ENCODE results near the gene OXLD1.

Gene OXLD1

DNA sequence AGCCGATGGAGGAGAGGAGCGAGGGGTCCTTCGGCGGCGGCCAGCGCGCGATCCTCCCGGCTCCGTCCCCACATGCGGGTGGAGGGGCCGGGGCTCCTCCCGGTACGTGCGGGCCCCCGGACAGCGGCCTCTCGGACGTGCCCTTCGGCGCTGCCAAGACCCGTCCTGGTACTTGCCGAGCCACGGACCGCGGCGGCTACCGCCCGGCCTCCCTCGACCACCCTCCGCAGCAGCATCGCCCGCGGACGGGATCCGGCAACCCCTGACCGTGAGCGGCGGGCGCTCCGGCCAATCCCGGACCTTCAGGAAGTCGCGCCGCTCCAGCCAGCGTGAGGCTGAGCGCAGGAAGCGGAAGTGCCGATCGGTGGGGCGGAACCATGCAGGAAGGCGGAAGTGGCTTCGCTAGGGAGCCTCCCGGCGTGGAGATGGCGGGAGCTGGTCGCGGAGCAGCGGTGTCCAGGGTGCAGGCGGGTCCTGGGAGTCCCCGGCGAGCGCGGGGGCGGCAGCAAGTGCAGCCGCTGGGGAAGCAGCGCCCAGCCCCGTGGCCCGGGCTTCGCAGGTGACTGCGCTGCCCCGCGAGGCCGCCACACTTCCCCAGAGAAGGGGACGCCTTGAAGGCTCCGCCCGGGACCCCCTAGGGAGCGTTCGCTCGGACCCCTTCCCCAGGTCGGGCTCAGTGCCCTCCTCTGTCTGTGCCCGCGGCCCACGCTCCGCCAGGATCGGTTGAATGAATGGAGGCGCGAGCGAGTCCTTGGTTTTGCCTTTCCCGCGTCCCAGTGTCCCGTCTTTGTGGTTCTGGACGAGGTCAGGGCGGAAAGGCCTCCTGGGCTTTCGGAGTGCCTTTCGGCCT lies at the start of gene OXLD1, which contains the start of gene CCDC137:
TSS of gene OXLD1 (minus strand) at position 264 of the 850 bp plus-strand sequence. CDS start at position 236, 28 bp downstream.
TSS of gene CCDC137 (plus strand) at position 396 of the 850 bp plus-strand sequence. CDS start at position 426, 30 bp downstream.
- peak; percentile 90 for DNase-seq

DNA sequence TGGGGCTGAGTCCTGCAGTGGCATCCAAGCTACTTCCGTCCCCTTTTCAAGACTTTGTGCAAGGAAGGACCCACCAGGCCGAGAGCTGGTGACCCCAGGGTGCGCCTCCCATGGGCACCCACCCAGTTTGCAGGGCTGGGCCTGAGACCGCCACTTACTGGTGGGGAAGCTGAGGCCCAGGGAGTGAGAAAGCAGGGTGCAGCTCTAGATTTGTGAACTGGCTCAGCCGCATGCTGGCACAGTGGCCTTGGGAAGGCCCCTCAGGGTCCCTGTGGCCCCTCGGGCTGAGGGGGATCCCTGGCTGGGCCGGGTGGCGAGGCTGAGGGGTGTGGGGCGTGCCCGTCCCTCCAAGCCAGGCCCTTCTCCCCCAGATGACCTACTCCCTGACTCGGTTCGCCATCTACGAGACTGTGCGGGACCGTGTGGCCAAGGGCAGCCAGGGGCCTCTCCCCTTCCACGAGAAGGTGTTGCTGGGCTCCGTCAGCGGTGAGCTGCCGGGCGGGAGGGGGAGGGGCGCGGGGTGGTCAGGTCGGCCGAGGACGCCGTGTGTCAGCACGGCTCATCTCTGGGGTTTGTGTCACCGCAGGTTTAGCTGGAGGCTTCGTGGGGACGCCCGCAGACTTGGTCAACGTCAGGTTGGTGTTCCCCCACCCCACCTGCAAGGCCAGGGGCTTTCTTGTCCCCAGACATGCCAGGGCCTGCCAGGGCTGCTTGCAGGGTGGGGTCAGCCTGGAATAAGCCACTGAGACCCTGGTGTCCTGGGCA lies 48.9 kb upstream of the OXLD1 start:
- DNase-seq: no peak

DNA sequence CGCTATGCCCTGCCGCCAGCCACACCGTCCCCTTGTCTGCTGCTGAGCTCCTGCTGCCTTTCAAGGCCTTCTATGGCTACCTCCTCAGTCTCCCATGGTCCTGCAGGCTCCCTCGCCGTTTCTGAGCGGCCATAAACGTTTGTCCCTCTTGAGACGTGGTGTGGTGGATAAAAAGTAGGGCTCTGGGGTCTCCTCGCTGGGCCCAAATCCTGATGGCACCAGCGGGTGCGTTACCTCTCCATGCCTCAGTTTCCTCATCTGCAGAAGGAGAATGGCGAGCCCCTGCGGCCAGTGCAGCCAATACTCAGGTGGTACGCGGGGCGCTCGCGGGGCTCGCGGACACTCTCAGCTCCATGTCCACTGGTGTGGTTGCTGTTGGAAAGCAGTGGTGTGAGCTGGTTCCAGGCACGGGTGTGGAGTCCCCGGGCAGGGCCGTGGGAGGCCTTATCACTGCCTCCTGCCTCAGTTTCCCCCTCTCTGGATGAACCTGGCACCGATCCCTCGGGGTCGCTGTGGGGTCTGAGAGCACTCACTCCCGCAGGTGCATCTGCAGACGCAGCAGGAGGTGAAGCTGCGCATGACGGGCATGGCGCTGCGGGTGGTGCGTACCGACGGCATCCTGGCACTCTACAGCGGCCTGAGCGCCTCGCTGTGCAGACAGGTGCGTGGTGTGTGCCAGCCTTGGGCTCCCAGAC lies 48.2 kb upstream of the OXLD1 start:
- DNase-seq: no peak

DNA sequence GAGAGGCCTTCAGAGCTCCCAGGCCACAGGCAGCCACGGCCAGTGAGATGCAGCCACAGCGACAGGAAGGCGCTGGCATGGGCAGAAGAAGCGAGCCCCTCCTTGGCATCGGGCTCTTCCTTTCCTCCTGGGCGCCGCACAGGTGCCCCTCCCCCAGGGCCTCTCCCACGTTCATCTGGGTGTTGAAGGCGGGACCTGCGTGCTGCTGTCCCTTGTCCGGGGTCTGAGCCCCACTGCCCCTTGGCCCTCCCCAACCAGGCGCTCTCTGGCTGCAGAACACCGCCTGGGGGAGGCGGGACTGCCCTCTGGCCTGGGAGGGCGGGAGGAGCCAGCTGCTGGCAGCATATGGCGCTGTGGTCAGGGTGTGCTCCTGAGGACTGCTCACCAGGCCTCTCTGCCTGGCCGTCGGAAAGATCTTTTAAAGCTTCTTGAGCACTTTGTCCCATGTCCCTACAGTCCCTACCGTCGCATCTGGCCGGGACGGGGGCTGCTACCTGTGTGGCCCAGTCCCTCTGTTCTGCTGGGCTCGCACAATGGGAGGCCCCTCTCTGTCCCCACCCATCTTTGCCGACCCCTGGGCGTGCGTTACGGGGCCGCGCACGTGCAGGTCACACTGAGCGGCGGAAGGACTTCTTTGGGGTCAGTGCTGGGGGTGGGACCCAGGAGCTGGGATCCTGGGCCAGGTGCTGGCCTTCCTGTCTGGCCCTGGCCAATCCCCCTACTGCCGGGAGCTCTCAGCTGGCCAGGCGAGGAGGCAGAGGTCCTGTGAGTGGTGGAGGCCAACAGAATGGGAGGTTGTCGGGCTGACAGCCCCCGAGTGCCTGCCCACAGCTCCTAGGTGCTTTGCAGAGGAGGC lies 47.4 kb upstream of the OXLD1 start:
- no peak for DNase-seq

DNA sequence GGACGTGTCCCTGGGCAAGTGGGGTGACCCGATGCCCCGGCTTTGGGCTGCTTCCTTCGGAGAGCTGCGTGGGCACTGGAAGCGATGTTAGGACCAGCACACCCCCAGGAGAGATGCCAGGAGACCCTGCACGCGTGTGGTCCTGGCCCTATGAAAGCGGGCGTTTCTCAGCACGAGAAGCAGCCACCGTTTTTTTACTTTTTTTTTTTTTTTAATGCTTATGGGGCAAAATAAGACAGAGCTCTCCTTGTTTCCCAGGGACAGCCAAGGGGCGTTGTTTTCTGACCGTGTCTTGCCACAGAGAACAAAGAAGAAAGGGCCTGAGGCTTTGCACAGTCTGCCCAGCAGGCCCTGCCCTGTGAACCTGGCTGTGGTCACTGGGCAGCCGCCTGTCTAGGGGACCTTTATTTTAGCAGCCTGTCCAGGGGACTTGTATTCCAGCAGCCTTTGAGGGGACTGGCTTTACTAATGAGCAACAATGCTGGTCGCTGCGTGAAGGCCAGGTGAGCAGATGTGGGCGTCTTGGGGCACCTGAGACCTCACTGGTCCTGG lies 46.7 kb upstream of the OXLD1 start:
- no peak for DNase-seq

DNA sequence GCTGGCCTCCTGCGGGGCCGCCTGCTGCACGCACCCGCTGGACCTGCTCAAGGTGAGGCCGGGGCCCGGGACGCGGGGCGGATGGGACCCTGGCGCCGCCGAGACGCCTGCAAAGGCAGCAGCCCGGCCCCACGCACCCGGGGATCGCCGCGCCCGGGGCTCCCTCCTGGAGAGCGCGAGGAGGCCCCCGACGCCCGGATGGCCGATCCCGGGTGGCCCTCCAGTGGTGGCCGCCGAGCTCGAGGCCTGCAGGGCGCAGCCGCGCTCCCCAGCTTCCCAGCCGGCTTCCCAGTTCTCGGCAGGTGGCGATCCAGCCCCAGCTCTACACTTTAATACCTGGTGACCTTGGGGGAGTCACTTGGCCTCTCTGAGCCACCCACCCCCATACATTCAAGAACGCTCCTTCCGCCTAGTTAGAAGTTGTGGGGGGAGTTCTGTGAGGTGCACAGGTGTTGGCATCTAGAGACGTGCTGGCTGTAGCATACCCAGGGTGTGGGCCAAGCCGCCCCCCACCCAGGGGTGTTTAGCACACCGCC lies 46.1 kb upstream of the OXLD1 start:
- DNase-seq: no peak

DNA sequence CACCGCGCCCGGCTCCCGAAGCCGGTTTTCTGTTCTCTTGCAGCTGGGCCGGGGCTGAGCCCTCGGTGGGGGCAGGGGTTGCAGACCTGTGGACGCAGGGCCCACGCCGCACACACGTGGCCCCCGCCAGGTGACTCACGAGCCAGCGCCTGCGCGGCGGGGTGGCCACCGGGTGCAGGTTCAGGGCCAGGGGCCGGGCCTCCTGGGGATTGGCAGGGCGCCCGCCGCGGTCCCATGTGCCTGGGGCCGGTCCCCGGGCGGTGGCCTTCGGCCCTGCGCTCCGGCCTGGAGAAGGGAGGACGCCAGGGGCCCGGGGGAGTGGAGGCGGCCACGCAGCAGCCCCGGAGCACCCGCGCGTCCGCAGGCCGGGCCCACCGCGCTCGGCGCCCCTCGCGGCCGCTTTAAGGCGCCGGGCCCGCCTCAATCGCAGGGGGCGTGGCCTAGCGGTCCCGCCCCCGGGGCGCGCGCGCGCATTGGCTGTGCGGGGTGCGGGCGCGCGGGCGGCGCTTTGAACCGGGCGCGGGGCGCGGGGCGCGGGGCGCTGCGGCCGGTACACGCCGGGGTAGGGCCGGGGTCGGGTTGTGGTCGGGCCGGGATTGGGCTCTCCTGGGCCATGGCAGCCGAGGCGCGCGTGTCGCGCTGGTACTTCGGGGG lies 45.5 kb upstream of the OXLD1 start, which contains the start of gene SLC25A10:
TSS of gene SLC25A10 (plus strand) at position 471 of the 654 bp plus-strand sequence. CDS start at position 614, 143 bp downstream.
- DNase-seq: peak; percentile 64

DNA sequence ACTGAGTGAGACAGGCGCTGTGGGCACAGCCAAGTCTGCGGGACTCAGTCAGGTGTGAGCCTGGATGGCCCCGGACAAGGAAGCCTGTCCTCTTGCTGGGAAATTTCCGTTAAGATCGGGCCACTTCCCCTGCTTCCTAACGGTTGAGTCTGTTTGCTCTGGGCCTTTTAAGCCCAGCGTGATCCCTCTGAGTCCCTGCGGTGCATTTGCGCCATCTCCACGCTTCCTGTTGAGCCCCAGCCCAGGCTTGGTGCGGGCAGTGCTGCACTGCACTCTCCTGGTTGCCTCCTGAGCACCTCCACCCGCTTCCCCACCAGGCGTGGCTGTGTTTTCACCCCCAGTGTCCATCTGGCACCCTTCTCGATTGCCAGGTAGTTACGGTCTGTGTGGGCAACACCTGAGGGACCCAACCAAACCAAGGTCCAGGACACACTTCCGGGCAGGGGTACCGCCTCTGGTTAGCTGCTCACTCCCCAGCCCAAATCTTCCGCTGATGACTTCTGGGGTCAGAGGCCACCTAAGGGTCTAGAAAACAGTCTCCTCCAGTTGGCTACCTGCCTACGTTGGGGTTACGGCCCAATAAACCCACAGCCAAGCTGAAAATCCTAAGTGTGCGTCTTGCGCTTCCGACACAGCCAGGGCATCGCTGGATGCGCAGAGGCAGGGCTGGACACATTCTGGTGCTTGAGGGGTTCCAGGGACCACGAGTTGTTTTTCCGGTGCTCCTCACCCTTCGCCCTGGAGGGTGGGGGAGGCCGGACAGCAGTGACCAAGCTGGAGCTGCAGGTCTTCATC lies 44.3 kb upstream of the OXLD1 start:
- no peak for DNase-seq

DNA sequence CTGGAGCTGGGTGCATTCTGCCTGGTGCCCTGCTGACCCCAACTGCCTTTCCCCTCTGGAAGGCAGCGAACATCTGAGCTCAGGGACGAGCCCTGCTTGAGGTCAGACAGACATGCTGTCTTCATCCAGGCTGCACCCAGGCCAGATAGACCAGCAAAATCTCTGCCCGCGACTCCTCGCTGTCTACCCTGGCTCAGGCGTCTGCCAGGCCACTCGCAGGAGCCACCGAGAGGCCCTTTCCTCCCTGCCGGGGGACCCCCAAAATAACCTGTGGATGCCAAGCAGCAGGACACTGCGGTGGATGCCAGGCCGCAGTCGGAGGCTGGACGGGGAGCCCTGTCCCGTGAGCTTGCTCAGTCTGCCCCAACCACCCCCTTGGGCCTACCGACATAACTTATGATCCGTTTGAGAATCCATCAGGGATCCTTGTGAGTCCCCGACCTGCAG lies 42.4 kb upstream of the OXLD1 start:
- DNase-seq: no peak

DNA sequence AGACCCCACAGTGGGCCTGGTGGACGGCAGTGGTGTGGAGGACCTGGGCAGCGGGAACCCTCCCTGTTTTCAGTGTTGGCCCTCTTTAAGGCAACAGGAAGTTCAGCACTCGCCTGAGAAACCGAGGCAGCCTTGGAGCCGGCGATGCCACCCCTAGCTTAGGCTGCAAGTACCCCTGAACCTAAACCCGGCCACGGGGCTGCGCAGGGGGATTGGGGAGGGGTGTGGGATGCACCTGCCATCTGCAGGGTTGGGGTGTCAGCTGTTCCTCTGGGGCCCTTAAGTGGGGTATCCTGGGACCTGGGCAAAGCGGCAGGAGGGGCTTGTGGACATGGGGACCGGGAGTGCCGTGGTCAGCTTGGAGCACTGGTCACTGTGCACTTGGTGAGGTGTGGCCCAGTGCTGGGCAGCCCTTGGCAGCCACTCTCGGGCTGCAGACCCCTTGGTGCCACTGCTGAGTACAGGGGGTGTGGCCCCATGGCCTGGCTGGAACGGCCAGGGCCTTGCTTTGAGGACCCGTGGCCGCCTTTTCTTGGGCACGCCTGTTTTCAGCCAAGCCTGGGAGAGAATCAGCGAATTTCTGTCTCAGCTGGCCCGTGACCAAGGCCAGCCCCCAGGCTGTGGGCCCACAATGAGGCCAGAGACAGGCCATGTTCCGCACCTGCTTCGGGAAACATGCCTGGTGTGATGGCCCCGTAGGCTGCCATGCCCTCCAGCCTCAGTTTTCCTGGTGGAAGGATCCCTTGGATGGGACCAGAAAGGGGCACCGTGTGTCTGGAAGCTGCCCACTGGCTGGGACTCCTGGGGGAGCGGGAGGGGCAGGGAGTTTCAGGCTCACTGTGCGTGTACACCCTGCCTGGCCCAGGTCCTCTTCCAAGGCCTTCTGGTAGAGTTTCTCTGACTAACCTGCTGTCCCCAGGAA lies 41.6 kb upstream of the OXLD1 start:
- no peak for DNase-seq

DNA sequence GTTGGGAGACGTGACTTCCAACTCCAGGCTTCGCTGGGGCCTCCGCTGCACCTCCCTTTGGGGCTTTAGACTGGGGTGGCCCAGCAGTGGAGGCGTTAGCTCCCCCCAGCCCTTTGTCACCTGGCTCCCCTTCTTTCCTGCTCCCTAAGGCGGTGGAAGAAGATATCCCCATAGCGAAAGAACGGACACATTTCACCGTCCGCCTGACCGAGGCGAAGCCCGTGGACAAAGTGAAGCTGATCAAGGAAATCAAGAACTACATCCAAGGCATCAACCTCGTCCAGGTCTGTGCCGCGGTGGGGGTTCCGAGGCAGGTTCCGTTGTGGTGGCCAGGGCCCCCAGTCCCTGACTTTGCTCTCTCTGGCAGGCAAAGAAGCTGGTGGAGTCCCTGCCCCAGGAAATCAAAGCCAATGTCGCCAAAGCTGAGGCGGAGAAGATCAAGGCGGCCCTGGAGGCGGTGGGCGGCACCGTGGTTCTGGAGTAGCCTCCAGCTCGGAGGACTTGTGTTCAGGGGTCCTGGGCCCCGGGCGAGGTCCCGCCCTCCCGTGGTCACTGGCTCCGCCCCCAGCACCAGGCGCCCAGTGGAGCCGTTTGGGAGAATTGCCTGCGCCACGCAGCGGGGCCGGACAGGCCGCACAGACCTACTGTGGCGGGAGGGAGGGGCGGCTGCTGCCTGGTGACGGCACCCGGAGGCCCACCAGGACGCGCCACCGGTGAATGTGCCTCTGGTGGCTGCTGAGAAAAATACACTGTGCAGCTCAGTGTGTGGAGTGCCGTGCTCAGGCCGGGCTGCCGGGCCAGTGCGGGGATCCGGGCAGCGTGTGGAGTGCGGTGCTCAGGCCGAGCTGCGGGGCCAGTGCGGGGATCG lies 40.6 kb upstream of the OXLD1 start:
- no peak for DNase-seq

DNA sequence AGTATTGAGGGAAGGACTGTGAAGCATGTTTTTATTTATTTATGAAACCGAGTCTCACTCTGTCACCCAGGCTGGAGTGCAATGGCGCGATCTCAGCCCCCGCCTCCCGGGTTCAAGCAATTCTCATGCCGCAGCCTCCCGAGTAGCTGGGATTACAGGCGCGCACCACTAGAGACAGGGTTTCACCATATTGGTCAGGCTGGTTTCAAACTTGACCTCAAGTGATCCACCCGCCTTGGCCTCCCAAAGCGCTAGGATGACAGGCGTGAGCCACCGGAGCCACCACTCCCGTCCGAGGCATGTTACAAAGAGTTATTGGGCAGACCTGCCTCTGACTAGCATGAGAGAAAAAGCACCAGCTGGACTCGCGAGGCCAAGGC lies 39.8 kb upstream of the OXLD1 start:
- no peak for DNase-seq

DNA sequence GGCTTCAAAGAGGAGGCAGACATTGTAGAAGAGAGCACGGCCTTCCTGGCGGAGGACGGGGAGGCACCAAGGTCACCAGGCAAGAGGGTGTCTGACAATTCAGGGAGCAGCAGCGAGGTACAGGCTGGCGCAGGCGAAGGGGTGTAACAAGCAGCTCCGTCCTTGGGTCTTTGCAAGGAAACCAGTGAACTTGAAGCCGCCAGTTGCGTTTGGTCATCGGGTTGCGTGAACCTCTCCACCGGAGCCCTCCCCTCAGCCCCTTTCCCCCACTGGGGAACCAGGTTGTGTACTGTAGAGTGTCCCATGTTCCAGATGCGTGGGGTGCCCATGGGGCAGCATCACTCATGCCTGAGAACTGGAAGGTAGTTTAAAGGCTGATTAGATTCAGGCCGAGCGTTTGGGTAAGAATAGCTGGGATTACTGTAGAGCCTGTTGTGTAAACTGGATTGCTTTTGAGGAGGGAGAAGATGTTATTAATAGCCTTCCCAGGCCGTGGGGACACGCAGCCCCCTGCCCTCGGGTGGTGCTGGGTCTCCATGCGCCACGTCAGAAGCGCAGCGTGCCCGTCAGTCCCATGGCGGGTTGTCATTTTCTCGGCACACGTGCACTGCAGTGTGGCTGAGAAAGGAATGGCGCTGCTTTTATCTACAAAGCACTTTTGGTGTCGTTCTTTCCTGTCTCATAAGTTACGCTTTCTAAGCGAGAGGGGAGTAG lies 39.3 kb upstream of the OXLD1 start:
- no peak for DNase-seq

DNA sequence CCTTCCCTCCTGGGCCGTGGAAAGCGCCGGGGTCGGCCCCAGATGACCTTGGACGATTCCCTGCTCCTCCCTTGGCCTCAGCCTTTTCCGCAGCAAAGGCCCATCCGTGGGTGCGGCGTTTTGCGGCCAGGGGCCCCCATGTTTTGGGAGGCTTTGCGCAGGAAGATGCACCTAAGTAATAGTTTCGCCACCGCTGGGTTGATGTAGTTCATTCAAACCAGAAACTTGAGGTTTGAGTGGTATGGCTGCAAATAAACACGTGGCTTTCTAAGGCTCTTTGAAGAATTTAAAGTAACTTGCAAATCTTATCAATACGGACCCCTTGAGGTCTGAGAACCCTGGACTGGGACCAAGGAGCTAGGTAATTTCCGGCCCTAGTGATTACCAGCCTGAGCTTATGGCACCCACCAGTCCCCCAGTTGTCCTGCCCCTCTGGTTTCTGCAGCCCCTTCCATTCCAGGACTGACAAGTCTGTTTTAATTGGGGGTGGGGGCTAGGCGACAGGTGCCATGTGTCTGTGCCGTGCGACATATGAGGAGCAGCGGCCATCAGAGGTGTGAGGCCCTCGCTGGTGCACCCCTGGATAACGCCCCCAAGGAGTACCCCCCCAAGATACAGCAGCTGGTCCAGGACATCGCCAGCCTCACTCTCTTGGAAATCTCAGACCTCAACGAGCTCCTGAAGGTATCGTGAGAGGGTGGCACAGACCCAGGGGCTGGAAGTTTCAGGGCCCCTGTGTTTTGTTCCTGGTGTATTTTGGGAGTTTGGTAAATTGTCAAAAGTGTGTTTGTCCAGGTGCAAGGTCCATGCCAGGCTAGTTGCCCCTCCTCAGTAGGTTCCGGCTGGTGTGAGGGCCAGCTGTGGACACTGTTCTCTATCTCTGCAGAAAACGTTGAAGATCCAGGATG lies 37.6 kb upstream of the OXLD1 start:
- DNase-seq: no peak

DNA sequence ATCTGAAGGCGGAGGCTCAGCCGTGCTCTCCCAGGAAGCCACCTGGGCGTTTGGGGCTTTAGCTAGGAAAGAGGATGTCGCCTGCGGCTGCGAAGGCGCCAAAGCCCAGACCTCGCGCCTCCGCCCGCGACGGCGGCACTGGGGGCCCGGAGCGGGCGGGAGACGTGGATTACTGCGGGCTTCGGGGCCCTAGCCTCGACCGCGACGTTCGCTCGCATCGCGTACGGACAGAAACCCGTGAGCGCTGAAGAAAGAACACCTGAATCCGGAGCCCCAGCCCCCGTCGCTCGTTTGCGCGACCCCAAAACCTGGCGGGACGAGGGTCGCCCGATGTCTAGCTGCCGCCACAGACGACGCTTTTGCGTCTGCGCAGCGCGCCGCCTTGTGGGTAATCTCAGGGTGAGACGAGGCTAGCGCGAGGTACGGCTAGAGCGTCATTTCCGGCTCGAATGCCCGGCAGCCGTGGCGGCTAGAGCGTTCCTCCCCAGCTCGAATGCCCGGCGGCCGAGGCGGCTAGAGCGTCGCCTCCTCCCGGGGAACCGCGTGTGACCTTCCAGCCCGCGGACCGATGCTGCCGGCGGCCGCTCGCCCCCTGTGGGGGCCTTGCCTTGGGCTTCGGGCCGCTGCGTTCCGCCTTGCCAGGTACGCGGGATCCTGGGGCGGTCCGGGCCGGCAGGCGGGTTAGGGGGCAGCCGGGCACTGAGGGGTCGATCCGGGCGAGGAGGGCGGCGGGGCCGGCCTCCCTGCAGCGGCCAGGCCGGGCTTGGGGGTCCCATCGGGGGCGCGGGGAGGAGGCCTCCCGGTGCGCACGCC lies 36.7 kb upstream of the OXLD1 start, which contains the start of gene MRPL12:
TSS of gene MRPL12 (plus strand) at position 434 of the 813 bp plus-strand sequence. CDS start at position 569, 135 bp downstream.
- peak; percentile 86 for DNase-seq
